ENCODE results near the gene P2RX7. TPM values are rescaled to one million over a fixed set of nuclear protein-coding genes. Genes with fewer than 3 reads are reported as not detected.

P2RX7 gene
- total and polyA plus RNA-seq, 7 donors = 0.07 to 1.3 (median 0.17) TPM

DNA sequence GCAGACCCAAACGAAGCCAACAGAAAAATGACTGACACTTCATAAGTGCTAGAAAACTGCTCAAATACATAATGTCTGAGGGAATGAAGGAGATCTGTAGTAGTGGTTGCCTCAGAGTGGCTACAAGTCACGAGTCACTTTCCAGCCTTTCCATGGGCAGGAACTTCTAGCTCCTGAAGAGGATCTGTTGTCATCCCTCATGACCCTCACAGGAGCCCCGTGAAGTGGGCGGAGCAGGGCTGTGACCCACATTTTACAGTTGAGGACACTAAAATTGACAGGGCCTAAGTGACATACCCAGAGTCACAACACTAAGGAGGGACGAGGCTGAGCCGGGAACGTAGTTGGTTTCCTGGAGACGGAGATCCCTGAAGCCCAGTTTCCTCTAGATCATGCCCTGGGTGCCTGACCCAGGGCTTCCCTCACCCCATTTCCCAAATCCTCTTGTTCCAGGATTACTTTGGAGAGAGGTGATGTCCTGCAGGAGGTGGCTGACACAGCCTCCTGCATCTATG, 45.8 kb upstream of the P2RX7 start:
- TF ChIP-seq, protein P1, sequence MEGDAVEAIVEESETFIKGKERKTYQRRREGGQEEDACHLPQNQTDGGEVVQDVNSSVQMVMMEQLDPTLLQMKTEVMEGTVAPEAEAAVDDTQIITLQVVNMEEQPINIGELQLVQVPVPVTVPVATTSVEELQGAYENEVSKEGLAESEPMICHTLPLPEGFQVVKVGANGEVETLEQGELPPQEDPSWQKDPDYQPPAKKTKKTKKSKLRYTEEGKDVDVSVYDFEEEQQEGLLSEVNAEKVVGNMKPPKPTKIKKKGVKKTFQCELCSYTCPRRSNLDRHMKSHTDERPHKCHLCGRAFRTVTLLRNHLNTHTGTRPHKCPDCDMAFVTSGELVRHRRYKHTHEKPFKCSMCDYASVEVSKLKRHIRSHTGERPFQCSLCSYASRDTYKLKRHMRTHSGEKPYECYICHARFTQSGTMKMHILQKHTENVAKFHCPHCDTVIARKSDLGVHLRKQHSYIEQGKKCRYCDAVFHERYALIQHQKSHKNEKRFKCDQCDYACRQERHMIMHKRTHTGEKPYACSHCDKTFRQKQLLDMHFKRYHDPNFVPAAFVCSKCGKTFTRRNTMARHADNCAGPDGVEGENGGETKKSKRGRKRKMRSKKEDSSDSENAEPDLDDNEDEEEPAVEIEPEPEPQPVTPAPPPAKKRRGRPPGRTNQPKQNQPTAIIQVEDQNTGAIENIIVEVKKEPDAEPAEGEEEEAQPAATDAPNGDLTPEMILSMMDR (IDR thresholded peaks at IDR 0.05) = no peak
- no peaks in the 10 kb centered on the region for H3K4me1 ChIP-seq
- intact Hi-C loops (cut with DNase I) = no loop called here
- ATAC-seq (no peak), DNase-seq (no peak)
- H3K27ac ChIP-seq = no peak overlapping the region
- H3K27me3 ChIP-seq (ENCODE audit: insufficient read depth in 3 of 3, low read length in 2 of 3) = peaks cover 0 to 3% (median 0%) of the 10 kb centered on the region in 3 donors
- no peaks in the 10 kb centered on the region for H3K36me3 ChIP-seq (ENCODE audit: insufficient read depth in 1 of 2, low read depth in 1 of 2)
- no peaks in the 10 kb centered on the region for H3K9me3 ChIP-seq
- H3K4me3 ChIP-seq = no peak overlapping the region
- WGBS, 3 donors = 81 to 88% (median 87%) methylated on average over 8 of the region's 8 CpGs

DNA sequence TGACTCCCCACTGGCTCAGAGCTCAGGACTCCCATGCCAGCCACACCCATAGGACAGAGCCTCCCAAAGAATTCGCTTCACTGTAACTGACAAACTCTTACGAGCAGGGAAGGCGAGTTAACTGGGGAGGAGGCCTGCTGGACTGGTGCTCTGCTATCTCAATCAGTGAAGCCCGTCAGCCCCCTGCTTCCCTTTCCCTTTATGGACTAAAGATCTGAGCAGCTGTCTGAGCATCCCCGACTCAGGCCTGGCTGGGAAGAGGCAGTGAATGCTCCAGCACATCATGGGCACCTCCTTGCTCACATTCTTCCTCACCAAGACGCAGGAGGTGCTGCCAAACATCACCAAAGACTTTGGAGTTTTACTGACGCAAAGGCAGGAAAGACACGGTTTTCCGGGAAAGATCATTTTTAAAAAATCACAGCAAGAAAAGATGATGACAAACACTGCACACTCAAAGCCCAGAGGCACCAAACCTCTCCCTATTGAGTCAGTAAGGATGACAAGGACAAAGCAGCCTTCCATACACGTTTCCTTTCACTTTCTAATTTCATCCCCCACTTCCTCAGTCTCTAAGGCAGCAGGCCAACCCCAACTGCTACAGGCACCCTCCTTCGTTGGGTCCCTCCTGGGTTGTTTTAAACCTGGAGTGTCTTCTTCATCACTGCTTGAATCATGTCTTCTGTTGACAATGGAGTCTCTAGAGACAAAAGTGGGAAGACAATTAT, 45.0 kb upstream of the P2RX7 start:
- Histone ChIP-seq H3K27ac (no peak overlapping the region), H3K27me3 (ENCODE audit: insufficient read depth in 3 of 3, low read length in 2 of 3) (peaks cover 0 to 3% (median 0%) of the 10 kb centered on the region in 3 donors), H3K9me3 (no peaks in the 10 kb centered on the region), H3K4me3 (no peak overlapping the region), H3K4me1 (no peaks in the 10 kb centered on the region), H3K36me3 (ENCODE audit: insufficient read depth in 1 of 2, low read depth in 1 of 2) (no peaks in the 10 kb centered on the region)
- intact Hi-C loops (cut with DNase I) = no loop called here
- 51 to 64% (median 54%) methylated on average over 11 of the region's 11 CpGs for WGBS, 3 donors
- DNase-seq (no peak), ATAC-seq (no peak)
- TF ChIP-seq, protein P1 (IDR thresholded peaks at IDR 0.05) = no peak

DNA sequence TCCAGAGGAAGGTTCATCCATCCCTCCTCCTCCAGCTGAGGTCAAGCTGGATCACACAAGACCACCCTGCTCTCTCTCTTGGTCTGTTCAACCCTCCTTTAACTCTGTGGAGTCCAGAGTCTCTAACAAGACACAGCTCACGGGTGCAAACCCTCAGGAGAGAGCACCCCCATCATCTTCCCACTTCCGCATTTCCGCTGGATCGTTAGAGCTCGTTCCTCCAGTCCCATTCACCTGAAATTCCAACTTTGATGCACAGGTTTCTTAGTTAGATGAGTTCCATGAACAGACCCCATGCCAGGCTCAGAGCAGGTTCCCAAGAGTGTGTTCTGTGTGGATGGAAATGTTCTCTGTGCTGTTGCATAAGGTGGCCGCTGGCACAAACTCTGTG, 44.5 kb upstream of the P2RX7 start:
- DNase-seq = no peak
- no peaks in the 10 kb centered on the region for H3K9me3 ChIP-seq
- intact Hi-C loops (cut with DNase I) = no loop called here
- WGBS, 3 donors = 95 to 97% (median 96%) methylated on average over 6 of the region's 6 CpGs
- no peak overlapping the region for H3K4me3 ChIP-seq
- H3K36me3 ChIP-seq (ENCODE audit: insufficient read depth in 1 of 2, low read depth in 1 of 2) = no peaks in the 10 kb centered on the region
- peaks cover 0 to 3% (median 0%) of the 10 kb centered on the region in 3 donors for H3K27me3 ChIP-seq (ENCODE audit: insufficient read depth in 3 of 3, low read length in 2 of 3)
- ATAC-seq = no peak
- no peaks in the 10 kb centered on the region for H3K4me1 ChIP-seq
- TF ChIP-seq, protein P1 (IDR thresholded peaks at IDR 0.05) = no peak
- H3K27ac ChIP-seq = no peak overlapping the region

DNA sequence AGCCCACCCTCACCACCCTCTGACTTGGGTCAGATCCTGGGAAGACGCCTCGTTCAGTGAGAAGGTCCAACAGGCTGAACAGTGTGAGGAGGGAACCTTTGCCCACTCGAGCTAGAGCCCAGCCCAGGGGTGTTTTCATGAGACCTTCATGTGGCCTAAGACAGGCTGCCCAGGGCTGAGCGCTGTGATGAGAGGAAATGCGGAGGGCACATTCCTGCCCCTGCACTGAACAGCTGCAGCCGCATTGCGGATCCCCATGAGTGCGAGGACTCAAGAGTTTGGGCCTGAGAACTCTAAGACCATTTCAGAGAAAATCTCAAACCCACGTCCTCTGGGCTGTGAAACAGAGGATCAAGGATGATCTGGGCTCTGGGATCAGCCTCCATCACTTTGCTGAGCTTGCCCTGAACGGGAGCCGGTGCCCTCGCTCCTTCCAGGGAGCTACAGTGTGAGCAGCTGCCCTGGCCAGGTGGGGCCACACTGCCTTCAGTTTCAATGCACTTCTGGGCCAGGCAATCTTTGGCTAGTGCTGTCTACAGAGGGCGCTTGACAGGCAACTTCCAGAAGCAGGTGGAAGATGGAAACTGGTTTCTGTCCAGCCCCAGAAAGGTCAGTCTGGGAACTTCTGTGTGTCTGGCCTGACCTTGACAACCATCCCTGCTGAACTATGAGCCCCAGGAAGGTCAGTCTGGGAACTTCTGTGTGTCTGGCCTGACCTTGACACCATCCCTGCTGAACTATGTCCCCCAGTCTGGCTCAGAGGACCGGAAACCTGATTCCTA, 43.5 kb upstream of the P2RX7 start:
- no peak overlapping the region for H3K27ac ChIP-seq
- H3K36me3 ChIP-seq (ENCODE audit: insufficient read depth in 1 of 2, low read depth in 1 of 2) = no peaks in the 10 kb centered on the region
- no peak overlapping the region for H3K4me3 ChIP-seq
- peaks cover 0 to 3% (median 0%) of the 10 kb centered on the region in 3 donors for H3K27me3 ChIP-seq (ENCODE audit: insufficient read depth in 3 of 3, low read length in 2 of 3)
- WGBS, 3 donors = 66 to 72% (median 66%) methylated on average over 14 of the region's 14 CpGs
- DNase-seq = no peak
- ATAC-seq = no peak
- no peaks in the 10 kb centered on the region for H3K9me3 ChIP-seq
- TF ChIP-seq, protein P1 (IDR thresholded peaks at IDR 0.05) = no peak
- no peaks in the 10 kb centered on the region for H3K4me1 ChIP-seq
- intact Hi-C loops (cut with DNase I) = no loop called here
